Upper lobe of right lung (tissue), 1 donor: ENCODE data around the gene PIAS4. TPM values are rescaled to one million over a fixed set of nuclear protein-coding genes. Genes with fewer than 3 reads are reported as not detected.
A peak's percentile ranks its signal among the peaks of the same experiment; 100 is the strongest.

Source experiments
- ATAC-seq: fragments of 200-7000 bp; cut with Tn5 transposase; one replicate; pipeline ENCODE4 v1.9.1; 2020; ENCODE audit warnings: mild to moderate bottlenecking, moderate library complexity
- DNase-seq: peaks from one replicate; pipeline ENCODE4 v3.0.0-alpha.2; 2020
- H3K27ac ChIP-seq: fragments of 200-600 bp; one replicate; pipeline ENCODE4 v1.8.0; 2022
- H3K27me3 ChIP-seq: fragments of 200-600 bp; one replicate; pipeline ENCODE4 v1.8.0; 2022; ENCODE audit warnings: mild to moderate bottlenecking
- H3K36me3 ChIP-seq: fragments of 200-600 bp; one replicate; pipeline ENCODE4 v1.8.0; 2022
- H3K4me1 ChIP-seq: fragments of 200-600 bp; one replicate; pipeline ENCODE4 v1.8.0; 2022
- H3K4me3 ChIP-seq: fragments of 200-600 bp; one replicate; pipeline ENCODE4 v1.8.0; 2022; ENCODE audit warnings: mild to moderate bottlenecking
- H3K9me3 ChIP-seq: fragments of 200-600 bp; one replicate; pipeline ENCODE4 v1.8.0; 2022
- CTCF ChIP-seq: fragments of 200-600 bp; IDR thresholded peaks from one replicate; pipeline ENCODE4 v1.8.0; 2022; ENCODE audit warnings: antibody characterized with exemption
- intact Hi-C: fragments of 100-400 bp; cut with DNase I; formaldehyde crosslinking; loops from one replicate; pipeline ENCODE4 v1.11.0; 2022
- total RNA-seq: library from RNA; stranded (reverse); fragmentation: NEBNext Ultra II Directional; extraction: Animal tissue kit (Norgen Biotek cat#: 25700); gene quantifications from one replicate; pipeline ENCODE4 v1.2.1, GENCODE V29; 2021
- donor health status: DM: no; HTN: yes; CAD: no; lungs with severe emphysema.

PIAS4 gene
- total RNA-seq, 1 donor from 2014 or later = 25.4 TPM

DNA sequence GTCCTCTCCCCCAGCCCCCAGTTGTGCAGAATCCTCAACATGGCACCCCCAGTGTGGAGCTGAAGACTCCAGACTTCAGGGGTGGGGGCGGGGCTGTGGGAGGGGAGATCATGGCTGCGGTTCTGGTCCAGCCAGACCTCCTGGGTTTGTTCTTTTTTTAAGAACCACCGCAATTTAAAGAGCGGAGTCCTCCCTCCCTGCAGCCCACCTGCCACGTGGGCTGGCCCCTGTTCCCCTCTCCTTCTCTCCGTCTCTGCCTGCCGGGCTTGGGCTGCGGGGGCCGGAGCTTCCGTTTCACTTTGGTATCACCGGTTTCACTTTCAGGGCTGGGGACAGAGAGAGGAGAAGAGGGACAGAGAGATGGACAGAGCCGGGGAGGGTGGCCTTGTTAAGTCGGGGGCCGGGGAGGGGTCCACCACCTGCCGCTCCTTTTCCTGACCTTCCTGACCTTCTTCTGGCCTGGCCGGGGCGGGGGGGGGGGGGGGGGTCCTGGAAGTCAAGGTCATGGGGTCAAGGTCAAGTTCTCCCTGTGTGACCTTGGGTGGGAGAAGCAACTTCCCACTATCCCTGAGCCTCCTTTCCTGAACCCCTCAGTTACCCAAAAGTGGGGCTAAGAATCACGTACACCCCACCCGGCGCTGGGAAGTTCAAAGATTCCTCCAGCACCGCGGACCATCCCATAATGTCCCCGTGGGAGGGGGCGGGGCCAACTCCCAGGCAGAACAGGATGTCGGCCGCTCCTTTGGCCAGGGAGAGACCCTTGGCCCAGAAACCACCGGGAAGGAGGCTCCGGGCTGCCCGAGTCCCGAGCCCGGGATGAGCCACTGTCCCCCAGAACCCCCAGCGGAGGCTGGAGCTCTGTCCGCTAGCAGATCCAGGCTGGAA, 70.5 kb downstream of the PIAS4 start:
- Histone ChIP-seq H3K27me3 (no peaks in the 10 kb centered on the region), H3K4me3 (peak overlapping the region; percentile 63), H3K9me3 (no peaks in the 10 kb centered on the region), H3K36me3 (no peaks in the 10 kb centered on the region), H3K27ac (peak overlapping the region; percentile 86), H3K4me1 (peaks cover 16% of the 10 kb centered on the region)
- DNase-seq = peak; percentile 89
- intact Hi-C loops = no loop called here
- ATAC-seq = peak; percentile 70
- TF ChIP-seq CTCF = no peak

GRCh38 chr19:4080473-4080872, 72.9 kb downstream of the PIAS4 start:
- no peak for ATAC-seq
- TF ChIP-seq CTCF = no peak
- H3K36me3 ChIP-seq = no peaks in the 10 kb centered on the region
- H3K4me3 ChIP-seq = no peak overlapping the region
- no peaks in the 10 kb centered on the region for H3K9me3 ChIP-seq
- intact Hi-C loops = no loop called here
- H3K27ac ChIP-seq = no peak overlapping the region
- peaks cover 29% of the 10 kb centered on the region for H3K4me1 ChIP-seq
- no peaks in the 10 kb centered on the region for H3K27me3 ChIP-seq
- DNase-seq = no peak

- no peak overlapping the region for H3K27ac ChIP-seq
- H3K9me3 ChIP-seq = no peaks in the 10 kb centered on the region
- ATAC-seq (peak; percentile 33), DNase-seq (no peak)
- H3K36me3 ChIP-seq = no peaks in the 10 kb centered on the region
- H3K4me3 ChIP-seq = no peak overlapping the region
- no peak for TF ChIP-seq CTCF
- no peaks in the 10 kb centered on the region for H3K27me3 ChIP-seq
- H3K4me1 ChIP-seq = peaks cover 29% of the 10 kb centered on the region
- intact Hi-C loops = no loop called here
Measured at GRCh38 chr19:4081441-4082129, 74.0 kb downstream of the PIAS4 start.

DNA sequence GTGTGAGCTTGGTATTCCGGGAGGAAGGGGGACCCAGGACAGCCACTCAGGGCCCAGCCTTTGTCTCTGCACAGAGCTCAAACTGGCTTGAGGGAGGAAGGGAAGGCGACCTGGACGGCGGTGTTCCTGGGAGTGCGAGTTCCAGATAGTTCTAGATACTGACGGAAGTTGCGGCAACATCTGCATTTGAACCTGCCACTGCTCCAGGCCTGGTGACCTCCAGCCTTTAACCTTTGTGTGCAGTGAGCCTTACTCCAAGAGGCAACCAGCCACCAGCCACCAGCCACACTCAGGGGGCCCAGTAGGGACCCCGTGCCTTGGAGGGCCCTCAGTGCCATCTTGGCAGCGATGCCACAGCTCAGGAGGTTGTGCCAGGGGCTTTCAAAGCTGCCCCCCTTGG, 74.6 kb downstream of the PIAS4 start:
- Histone ChIP-seq H3K27me3 (no peaks in the 10 kb centered on the region), H3K36me3 (no peaks in the 10 kb centered on the region), H3K4me1 (peaks cover 23% of the 10 kb centered on the region), H3K27ac (no peak overlapping the region), H3K9me3 (no peaks in the 10 kb centered on the region), H3K4me3 (no peak overlapping the region)
- intact Hi-C loops = no loop called here
- TF ChIP-seq CTCF = no peak
- DNase-seq (no peak), ATAC-seq (no peak)

GRCh38 chr19:4083677-4084546, 76.4 kb downstream of the PIAS4 start:
- Histone ChIP-seq H3K27ac (peak overlapping the region; percentile 77), H3K9me3 (no peaks in the 10 kb centered on the region), H3K27me3 (no peaks in the 10 kb centered on the region), H3K36me3 (no peaks in the 10 kb centered on the region), H3K4me3 (peak overlapping the region; percentile 40), H3K4me1 (peaks cover 13% of the 10 kb centered on the region)
- ATAC-seq = peak; percentile 75
- no peak for TF ChIP-seq CTCF
- intact Hi-C loops = no loop called here
- peak; percentile 79 for DNase-seq
